ENCODE results near the gene USP54.

DNA sequence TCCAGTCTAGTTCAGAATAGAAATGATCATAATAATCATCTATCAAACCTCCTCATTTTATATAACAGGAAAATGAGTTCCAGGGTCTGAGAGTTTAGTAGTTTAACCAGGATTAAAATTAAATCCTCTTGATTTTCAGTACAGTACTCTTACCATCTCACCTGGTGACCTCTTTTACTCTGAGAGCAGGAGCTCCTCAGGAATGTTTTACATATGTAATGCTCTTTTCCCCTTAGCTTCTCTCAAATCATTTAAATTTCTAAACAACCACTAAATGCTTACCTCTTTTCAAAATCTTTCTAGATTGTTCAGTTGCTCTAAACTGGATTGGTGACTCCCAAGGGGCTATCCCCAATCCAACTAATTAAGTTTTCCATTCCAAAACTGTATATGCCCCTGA is 85.1 kb downstream of the USP54 start:
- TF ChIP-seq, protein P1, sequence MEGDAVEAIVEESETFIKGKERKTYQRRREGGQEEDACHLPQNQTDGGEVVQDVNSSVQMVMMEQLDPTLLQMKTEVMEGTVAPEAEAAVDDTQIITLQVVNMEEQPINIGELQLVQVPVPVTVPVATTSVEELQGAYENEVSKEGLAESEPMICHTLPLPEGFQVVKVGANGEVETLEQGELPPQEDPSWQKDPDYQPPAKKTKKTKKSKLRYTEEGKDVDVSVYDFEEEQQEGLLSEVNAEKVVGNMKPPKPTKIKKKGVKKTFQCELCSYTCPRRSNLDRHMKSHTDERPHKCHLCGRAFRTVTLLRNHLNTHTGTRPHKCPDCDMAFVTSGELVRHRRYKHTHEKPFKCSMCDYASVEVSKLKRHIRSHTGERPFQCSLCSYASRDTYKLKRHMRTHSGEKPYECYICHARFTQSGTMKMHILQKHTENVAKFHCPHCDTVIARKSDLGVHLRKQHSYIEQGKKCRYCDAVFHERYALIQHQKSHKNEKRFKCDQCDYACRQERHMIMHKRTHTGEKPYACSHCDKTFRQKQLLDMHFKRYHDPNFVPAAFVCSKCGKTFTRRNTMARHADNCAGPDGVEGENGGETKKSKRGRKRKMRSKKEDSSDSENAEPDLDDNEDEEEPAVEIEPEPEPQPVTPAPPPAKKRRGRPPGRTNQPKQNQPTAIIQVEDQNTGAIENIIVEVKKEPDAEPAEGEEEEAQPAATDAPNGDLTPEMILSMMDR (IDR thresholded peaks at IDR 0.05) = no peak
- TF ChIP-seq POLR2A (IDR thresholded peaks at IDR 0.05) = no peak

Measured in right lobe of liver (tissue), 4 donors.